B cell (primary cell): ENCODE data around the gene SCFD2.

ENCODE experiments used
- EZH2 ChIP-seq: IDR thresholded peaks from 2 replicates; pipeline ENCODE4 v1.6.1; 2012; ENCODE audit warnings: borderline replicate concordance, low read depth, mild to moderate bottlenecking, moderate library complexity, low read length; ENCODE audit not compliant: insufficient read depth, poor library complexity, severe bottlenecking
- TF ChIP-seq, protein P1 (sequence below): fragments of 200-600 bp; IDR thresholded peaks from one replicate; pipeline ENCODE4 v1.8.0; 2022; ENCODE audit warnings: antibody characterized with exemption, mild to moderate bottlenecking

DNA sequence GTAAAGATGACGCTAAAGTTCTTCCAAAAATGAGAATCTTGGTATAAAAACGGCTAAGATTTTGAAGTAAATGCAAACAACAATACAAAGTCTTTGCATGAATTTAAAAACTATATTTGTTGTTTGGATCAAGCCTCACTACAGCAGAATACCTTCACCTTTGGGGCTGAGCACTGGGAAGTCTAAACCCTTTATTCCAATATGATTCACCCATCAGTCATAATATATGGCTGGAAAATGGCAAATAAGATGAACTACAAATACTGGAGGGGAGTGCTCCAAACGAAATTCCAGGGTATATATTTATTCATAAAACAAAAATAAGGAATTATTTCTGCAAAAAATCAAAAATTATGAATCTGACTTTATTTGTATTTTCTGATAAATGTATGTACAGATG lies 138.4 kb downstream of the SCFD2 start:
- TF ChIP-seq, protein P1, sequence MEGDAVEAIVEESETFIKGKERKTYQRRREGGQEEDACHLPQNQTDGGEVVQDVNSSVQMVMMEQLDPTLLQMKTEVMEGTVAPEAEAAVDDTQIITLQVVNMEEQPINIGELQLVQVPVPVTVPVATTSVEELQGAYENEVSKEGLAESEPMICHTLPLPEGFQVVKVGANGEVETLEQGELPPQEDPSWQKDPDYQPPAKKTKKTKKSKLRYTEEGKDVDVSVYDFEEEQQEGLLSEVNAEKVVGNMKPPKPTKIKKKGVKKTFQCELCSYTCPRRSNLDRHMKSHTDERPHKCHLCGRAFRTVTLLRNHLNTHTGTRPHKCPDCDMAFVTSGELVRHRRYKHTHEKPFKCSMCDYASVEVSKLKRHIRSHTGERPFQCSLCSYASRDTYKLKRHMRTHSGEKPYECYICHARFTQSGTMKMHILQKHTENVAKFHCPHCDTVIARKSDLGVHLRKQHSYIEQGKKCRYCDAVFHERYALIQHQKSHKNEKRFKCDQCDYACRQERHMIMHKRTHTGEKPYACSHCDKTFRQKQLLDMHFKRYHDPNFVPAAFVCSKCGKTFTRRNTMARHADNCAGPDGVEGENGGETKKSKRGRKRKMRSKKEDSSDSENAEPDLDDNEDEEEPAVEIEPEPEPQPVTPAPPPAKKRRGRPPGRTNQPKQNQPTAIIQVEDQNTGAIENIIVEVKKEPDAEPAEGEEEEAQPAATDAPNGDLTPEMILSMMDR, result no peak
- no peak for TF ChIP-seq EZH2
